ENCODE data around the gene SLC30A10.
"Not testable (repeated sequence)": the region's sequence is repeated elsewhere in the genome, so short reads cannot be mapped to it uniquely, and the experiment has no call there.

SLC30A10 gene

DNA sequence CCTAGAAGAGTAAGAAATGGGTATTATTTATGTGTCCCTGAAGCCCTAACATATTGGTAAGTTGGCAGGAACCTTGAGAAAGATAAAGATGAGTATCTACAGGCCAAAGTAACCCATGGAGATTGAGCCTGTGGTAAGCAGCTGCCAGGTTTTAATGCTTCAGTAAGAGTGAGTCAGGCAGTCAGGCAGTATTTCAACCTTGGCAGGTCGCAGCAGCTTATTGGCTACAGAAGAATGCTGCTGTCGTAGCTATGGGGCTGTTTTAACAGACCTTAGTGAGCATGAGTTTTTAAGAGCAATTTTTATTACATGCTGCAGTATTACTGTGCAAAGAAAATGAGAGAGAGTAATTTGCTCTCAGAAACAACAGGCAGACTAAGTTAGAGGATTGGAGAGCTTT lies 10.3 kb upstream of the SLC30A10 start:
- no peaks in the 10 kb centered on the region for H3K27me3 ChIP-seq (ENCODE audit: insufficient read depth, low read length, poor library complexity, severe bottlenecking)
- no peaks in the 10 kb centered on the region for H3K4me1 ChIP-seq (ENCODE audit: insufficient read depth, low read length, poor library complexity, severe bottlenecking)
- no peak overlapping the region for H2AFZ ChIP-seq (ENCODE audit: low read length)
- no peak overlapping the region for H3K4me2 ChIP-seq (ENCODE audit: low read depth, low read length, poor library complexity, severe bottlenecking)
- TF ChIP-seq, protein P1, sequence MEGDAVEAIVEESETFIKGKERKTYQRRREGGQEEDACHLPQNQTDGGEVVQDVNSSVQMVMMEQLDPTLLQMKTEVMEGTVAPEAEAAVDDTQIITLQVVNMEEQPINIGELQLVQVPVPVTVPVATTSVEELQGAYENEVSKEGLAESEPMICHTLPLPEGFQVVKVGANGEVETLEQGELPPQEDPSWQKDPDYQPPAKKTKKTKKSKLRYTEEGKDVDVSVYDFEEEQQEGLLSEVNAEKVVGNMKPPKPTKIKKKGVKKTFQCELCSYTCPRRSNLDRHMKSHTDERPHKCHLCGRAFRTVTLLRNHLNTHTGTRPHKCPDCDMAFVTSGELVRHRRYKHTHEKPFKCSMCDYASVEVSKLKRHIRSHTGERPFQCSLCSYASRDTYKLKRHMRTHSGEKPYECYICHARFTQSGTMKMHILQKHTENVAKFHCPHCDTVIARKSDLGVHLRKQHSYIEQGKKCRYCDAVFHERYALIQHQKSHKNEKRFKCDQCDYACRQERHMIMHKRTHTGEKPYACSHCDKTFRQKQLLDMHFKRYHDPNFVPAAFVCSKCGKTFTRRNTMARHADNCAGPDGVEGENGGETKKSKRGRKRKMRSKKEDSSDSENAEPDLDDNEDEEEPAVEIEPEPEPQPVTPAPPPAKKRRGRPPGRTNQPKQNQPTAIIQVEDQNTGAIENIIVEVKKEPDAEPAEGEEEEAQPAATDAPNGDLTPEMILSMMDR (conservative IDR thresholded peaks at IDR 0.05; ENCODE audit: low read length): no peak
- TF ChIP-seq EZH2phosphoT487 (IDR thresholded peaks at IDR 0.05; ENCODE audit: borderline replicate concordance): no peak
- no peak overlapping the region for H3K4me3 ChIP-seq (ENCODE audit: low read length, poor library complexity, severe bottlenecking)
- H3K79me2 ChIP-seq (ENCODE audit: insufficient read depth, low read length): no peaks in the 10 kb centered on the region
- H3K9me2 ChIP-seq (replicated peaks; ENCODE audit: low read depth, low read length): no peaks in the 10 kb centered on the region
- H3K9me3 ChIP-seq (ENCODE audit: insufficient read depth, low read depth, low read length): no peaks in the 10 kb centered on the region
- H3K9ac ChIP-seq (ENCODE audit: low read depth, low read length, poor library complexity, severe bottlenecking): no peak overlapping the region
- no peaks in the 10 kb centered on the region for H3F3A ChIP-seq (ENCODE audit: low read depth)
- no peaks in the 10 kb centered on the region for H4K20me1 ChIP-seq (ENCODE audit: insufficient read depth, low read length, poor library complexity, severe bottlenecking)
- H3K36me3 ChIP-seq (ENCODE audit: insufficient read depth, low read length): no peaks in the 10 kb centered on the region

DNA sequence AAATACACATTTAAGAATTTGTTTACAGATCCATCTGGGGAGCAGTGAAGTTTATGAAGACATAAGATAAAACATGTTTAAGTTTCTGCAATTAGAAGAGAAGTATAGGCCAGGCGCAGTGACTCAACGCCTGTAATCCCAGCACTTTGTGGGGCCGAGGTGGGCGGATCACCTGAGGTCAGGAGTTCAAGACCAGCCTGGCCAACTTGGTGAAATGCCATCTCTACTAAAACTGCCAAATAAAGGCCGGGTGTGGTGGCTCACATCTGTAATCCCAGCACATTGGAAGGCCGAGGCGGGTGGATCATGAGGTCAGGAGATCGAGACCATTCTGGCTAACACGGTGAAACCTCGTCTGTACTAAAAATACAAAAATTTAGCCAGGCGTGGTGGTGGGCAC lies 5.4 kb upstream of the SLC30A10 start:
- not testable (repeated sequence) for H2AFZ ChIP-seq (ENCODE audit: low read length); H3K9me3 ChIP-seq (ENCODE audit: insufficient read depth, low read depth, low read length); H3K4me1 ChIP-seq (ENCODE audit: insufficient read depth, low read length, poor library complexity, severe bottlenecking); H4K20me1 ChIP-seq (ENCODE audit: insufficient read depth, low read length, poor library complexity, severe bottlenecking); H3K9me2 ChIP-seq (replicated peaks; ENCODE audit: low read depth, low read length); H3K79me2 ChIP-seq (ENCODE audit: insufficient read depth, low read length); H3F3A ChIP-seq (ENCODE audit: low read depth); H3K4me2 ChIP-seq (ENCODE audit: low read depth, low read length, poor library complexity, severe bottlenecking); H3K4me3 ChIP-seq (ENCODE audit: low read length, poor library complexity, severe bottlenecking); H3K27me3 ChIP-seq (ENCODE audit: insufficient read depth, low read length, poor library complexity, severe bottlenecking); H3K36me3 ChIP-seq (ENCODE audit: insufficient read depth, low read length); H3K9ac ChIP-seq (ENCODE audit: low read depth, low read length, poor library complexity, severe bottlenecking)

DNA sequence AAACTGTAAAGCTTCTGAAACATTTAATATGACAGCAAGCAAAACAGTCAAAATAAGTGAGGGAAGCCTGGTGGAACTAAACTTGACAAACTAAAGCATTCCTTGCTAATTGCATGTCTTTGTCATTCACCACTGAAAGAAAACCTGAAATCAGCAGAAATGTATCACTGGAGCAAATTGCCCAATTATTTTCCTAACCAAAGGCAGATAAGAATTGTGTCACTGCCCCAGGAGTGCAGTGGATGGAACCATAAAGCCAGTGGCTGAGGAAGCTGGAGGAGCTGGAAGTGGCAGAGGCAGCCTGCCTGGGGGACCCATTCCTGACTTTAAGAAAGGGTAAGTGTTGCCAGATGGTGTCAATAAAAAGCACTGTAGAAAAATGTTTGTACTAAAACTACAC lies 2.7 kb upstream of the SLC30A10 start:
- Histone ChIP-seq H3K9ac (ENCODE audit: low read depth, low read length, poor library complexity, severe bottlenecking) (no peak overlapping the region), H3K4me3 (ENCODE audit: low read length, poor library complexity, severe bottlenecking) (no peak overlapping the region), H2AFZ (ENCODE audit: low read length) (no peak overlapping the region), H3K9me3 (ENCODE audit: insufficient read depth, low read depth, low read length) (no peaks in the 10 kb centered on the region), H3K36me3 (ENCODE audit: insufficient read depth, low read length) (no peaks in the 10 kb centered on the region), H3K4me1 (ENCODE audit: insufficient read depth, low read length, poor library complexity, severe bottlenecking) (no peaks in the 10 kb centered on the region), H3F3A (ENCODE audit: low read depth) (no peaks in the 10 kb centered on the region), H4K20me1 (ENCODE audit: insufficient read depth, low read length, poor library complexity, severe bottlenecking) (no peaks in the 10 kb centered on the region), H3K79me2 (ENCODE audit: insufficient read depth, low read length) (no peaks in the 10 kb centered on the region), H3K4me2 (ENCODE audit: low read depth, low read length, poor library complexity, severe bottlenecking) (no peak overlapping the region), H3K9me2 (replicated peaks; ENCODE audit: low read depth, low read length) (no peaks in the 10 kb centered on the region), H3K27me3 (ENCODE audit: insufficient read depth, low read length, poor library complexity, severe bottlenecking) (no peaks in the 10 kb centered on the region)
- TF ChIP-seq EZH2phosphoT487 (IDR thresholded peaks at IDR 0.05; ENCODE audit: borderline replicate concordance): no peak
- TF ChIP-seq, protein P1 (conservative IDR thresholded peaks at IDR 0.05; ENCODE audit: low read length): no peak

DNA sequence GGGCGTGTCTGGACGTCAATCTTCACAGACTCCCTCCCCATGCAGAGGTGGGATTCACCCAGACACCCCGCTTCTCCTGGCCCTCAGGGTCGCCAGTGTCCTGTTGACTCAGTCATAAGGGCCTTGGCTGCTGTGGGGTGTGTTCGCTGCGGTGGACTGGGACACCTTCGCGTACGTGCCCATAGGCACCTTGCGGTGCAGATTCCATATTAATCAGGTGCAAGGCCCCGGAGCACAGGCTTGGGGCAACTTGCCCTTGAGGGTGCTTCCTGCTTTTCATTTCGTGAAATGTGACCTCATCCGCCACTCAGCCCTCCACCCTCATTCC lies 398 bp upstream of the SLC30A10 start:
- H3K36me3 ChIP-seq (ENCODE audit: insufficient read depth, low read length): no peaks in the 10 kb centered on the region
- H3K4me1 ChIP-seq (ENCODE audit: insufficient read depth, low read length, poor library complexity, severe bottlenecking): no peaks in the 10 kb centered on the region
- no peak for TF ChIP-seq EZH2phosphoT487 (IDR thresholded peaks at IDR 0.05; ENCODE audit: borderline replicate concordance)
- H3K4me3 ChIP-seq (ENCODE audit: low read length, poor library complexity, severe bottlenecking): no peak overlapping the region
- H3K27me3 ChIP-seq (ENCODE audit: insufficient read depth, low read length, poor library complexity, severe bottlenecking): no peaks in the 10 kb centered on the region
- no peaks in the 10 kb centered on the region for H4K20me1 ChIP-seq (ENCODE audit: insufficient read depth, low read length, poor library complexity, severe bottlenecking)
- no peak overlapping the region for H3K4me2 ChIP-seq (ENCODE audit: low read depth, low read length, poor library complexity, severe bottlenecking)
- H3K9ac ChIP-seq (ENCODE audit: low read depth, low read length, poor library complexity, severe bottlenecking): no peak overlapping the region
- no peaks in the 10 kb centered on the region for H3K9me2 ChIP-seq (replicated peaks; ENCODE audit: low read depth, low read length)
- H3K79me2 ChIP-seq (ENCODE audit: insufficient read depth, low read length): no peaks in the 10 kb centered on the region
- H3F3A ChIP-seq (ENCODE audit: low read depth): no peaks in the 10 kb centered on the region
- no peak overlapping the region for H2AFZ ChIP-seq (ENCODE audit: low read length)
- H3K9me3 ChIP-seq (ENCODE audit: insufficient read depth, low read depth, low read length): no peaks in the 10 kb centered on the region
